GM18502 (cell line): ENCODE data around the gene RRP12.
"Not testable (repeated sequence)": the region's sequence is repeated elsewhere in the genome, so short reads cannot be mapped to it uniquely, and the experiment has no call there.

ENCODE experiments used
- ATAC-seq: cut with Tn5 transposase; IDR thresholded peaks from one replicate; pipeline ENCODE4 v1.9.1; 2021; ENCODE audit warnings: mild to moderate bottlenecking; ENCODE audit not compliant: unreplicated experiment, poor library complexity

The RRP12 gene

DNA sequence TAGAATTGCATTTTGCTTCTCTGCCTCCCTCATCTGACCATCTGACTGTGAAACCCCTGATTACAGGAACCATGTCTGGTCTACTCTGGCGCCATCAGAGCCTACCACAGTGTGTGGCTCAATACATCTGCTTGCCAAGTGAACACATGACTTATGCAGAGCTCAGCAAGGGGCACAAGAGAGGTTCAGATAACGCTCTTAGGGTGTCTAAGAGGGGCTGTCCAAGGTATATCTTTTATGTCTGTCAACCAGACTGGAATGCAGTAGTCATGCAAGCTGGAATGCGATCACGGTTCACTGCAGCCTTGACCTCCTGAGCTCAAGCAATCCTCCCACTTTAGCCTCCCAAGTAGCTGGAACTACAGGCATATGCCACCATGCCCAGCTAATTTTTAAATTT, 10.3 kb upstream of the RRP12 start:
- no peak for ATAC-seq

DNA sequence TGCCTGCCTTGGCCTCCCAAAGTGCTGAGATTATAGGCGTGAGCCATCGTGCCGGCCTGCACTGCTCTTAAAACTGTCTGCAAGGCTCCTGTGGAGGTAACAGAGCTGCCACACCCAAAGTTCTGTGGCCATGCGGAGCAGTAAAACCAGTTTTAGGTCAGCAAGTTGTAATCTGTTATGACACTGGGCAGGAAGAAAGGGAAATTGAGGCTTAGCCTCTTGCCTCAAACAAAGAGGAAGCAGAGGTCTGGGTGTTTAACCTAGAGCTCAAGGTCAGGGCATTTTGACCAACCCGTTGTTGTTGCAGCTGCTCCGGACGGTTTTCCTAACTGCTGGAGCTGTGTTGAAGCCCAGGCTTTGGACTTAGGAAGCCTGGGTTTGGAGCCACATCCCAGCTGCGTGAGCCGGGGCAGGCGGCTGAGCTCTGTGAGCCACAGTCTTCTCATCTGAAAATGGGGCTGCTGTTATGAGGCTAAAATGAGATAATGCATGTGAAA, 7.4 kb upstream of the RRP12 start:
- no peak for ATAC-seq

DNA sequence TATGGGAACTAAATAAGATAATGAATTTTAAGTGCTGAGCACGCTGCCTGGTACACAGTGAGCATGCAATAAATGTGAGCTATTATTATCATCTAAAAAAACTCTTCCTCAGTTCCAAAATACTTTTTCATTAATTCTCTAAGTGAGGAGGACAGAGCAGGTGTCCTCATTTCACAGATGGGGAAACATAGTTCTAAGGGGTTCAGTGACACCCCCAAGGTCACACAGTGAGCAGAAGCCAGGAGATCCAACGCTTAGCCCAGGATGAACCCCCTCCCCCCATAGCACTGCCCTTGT, 6.8 kb upstream of the RRP12 start:
- no peak for ATAC-seq

DNA sequence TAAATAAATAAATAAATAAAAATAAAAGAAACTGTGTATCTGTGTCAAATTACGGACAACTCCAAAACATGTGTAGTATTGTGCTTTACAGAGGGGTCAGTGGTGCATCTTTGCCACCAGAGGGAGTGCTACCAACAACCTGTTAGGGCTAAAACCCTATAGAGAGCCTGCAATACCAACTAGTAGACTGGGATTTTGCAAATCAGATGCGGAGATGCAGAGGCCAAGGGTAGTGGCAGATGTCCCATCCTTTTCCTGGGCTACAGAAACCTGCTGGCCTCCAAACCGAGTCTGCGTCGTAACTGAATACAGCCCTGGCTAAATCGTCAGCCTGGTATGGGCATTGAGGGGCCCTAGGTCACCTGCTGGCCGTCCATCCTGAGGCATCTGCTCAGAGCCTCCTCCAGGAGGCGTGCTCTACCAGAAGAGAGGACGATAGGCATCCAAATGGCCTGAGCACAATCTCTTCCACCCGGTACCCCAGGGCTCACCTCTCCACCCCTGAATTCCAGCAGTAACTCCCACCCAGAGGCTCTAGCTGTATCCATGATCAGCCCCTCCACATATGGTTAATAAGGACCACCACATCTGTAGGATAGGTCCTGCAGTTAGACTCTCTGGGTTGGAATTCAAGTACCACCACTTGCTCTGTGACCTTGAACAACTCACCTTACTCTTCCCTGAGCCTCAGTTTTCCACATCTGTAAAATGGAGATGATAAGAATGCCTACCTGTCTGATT, 6.2 kb upstream of the RRP12 start:
- ATAC-seq, result peak; percentile 97

DNA sequence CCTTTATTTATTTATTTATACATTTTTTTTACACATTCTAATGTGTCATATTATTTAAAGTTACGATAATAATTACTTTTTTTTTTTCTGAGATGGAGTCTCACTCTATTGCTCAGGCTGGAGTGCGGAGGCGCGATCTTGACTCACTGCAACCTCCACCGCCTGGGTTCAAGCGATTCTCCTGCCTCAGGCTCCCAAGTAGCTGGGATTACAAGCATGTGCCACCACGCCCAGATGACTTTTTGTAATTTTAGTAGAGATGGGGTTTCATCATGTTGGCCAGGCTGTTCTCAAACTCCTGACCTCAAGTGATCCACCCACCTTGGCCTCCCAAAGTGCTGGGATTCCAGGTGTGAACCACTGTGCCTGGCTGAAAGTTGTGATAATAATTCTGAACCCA, 5.3 kb upstream of the RRP12 start:
- ATAC-seq, result not testable (repeated sequence)

DNA sequence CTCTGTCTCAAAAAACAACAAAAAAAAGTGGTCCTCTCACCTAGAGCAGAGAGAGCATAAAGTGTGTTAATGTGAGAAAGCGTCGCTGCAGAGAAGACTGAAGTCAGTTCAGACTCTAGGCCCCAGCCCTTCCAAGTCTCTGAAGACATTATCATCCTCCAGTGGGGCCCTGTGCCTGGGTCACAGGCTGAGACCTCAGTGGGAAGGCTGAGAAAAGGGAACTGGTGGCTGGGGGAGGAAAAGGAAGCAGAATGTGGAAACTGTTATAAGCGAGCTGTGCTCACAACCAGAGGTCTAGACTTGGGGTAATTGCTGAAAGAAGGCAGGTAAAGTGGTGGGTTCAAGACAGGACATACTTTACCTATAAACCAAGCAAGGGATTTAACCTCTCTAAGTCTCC, 4.9 kb upstream of the RRP12 start:
- no peak for ATAC-seq

DNA sequence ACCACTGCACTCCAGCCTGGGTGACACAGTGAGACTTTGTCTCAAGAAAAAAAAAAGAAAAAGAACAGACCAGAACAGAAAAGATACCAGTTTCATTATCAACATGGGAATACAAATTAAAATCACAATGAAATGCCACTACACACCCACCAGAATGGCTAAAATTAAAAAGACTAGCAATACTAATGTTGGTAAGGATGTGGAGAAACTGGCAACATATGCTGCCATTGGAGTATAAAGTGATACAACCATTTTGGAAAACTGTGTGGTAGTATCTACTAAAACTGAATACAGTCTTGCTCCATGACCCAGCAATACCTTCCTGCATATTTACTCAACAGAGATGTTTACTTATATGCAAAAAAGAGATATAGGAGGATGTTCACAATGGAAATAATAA, 2.9 kb upstream of the RRP12 start:
- ATAC-seq, result no peak

DNA sequence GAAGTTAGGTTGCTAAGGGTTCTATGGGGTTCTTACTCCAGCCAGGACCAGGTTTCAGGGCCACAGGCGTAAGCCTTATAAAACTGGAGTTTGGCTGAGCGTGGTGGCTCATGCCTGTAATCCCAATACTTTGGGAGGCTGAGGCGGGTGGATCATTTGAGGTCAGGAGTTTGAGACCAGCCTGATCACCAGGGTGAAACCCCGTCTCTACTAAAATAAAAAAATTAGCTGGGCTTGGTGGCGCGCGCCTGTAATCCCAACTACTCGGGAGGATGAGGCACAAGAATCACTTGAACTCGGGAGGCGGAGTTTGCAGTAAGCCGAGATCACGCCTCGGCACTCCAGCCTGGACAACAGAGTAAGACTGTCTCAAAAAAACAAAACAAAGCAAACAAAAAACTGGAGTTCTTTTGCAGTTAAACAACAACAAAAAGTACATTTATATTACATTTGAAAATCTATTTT, 347 bp upstream of the RRP12 start:
- no peak for ATAC-seq

DNA sequence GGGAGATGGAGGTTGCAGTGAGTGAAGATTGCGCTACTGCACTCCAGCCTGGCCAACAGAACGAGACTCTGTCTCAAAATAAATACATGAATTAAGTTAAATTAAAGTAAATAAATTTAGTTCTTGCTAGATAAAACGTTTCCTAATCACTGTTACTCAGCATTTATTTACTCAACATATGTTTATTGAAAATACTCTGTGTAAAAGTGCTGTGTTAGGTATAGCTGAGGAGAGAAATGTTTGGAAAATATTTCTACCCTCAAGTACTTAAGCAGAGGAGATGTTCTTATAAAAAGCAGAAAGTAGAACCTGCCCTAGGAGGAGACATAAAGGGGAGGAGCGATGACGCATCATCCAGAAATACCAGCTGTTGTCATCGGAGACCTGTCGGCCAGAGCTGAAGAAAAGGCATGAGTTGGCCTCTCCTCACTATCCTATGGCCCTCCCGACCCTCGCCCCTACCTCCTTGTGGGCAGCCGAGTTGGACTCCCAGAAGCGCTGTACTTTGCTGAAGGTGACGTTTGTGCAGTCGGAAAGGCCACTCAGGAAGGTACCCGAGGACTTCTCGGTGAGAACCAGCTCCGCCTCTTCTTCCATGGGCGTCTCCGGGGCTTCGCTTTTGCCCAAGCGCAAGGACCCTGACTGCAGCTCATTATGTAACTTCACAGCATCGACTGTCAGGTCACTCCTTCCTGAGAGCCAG, 1.1 kb downstream of the RRP12 start:
- no peak for ATAC-seq

DNA sequence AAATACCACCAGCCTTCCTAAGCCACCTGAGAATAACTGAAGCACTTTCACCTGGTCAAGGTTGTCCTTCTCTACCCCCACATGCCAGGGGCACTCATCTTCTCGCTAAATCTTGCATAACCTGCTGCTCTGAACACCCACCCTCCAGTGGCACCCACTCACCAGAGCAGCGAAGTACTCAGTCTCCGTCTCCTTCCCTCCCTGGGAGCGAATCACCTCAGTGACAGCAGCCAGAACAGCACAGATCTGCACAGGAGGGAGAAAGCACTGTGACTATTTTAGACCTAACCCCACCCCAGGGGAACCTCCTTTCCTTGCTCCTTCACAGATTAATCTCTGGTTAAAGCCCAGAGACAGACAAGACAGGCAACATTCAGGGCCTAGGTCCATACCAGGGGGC, 5.1 kb downstream of the RRP12 start:
- no peak for ATAC-seq

DNA sequence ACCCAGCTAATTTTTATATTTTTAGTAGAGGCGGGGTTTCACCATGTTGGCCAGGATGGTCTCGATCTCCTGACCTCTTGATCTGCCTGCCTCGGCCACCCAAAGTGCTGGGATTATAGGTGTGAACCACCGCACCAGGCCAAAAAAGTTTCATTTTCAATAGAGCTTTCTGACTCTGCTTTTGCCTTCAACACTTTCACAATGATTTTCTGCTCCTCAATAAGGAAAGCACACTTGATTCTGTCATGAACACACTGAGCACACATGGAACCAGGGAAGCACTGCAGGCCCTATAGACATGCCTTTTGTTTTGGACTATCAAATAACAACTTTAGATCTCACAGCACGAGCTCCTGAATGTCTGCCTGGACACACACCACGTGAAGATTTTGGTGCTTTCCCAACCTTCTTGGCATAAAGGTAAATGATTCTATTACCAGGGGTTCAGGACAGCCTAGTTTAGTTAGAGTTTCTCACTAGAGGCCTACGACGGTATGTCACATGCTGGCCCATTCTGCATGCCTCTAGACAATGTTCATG, 8.0 kb downstream of the RRP12 start:
- no peak for ATAC-seq

DNA sequence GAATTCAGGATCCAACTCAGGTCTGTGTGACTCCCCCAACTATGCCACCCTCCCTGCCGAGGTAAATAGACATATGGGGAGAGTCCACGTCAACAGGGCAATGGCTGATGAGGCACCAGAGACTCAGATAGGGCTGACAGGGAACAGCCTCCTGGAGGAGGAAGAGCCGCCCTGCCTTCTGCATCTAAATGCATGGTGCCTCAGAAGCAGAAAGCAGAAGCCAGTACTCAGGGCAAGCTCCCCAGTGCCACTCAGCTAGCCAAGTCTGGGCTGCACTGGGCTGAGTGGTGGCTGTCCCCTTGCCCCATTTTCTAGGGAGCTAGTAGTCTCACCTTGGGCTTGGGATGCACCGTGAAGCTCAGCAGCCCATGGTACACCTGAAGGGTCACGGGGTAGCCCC, 11.0 kb downstream of the RRP12 start:
- no peak for ATAC-seq

DNA sequence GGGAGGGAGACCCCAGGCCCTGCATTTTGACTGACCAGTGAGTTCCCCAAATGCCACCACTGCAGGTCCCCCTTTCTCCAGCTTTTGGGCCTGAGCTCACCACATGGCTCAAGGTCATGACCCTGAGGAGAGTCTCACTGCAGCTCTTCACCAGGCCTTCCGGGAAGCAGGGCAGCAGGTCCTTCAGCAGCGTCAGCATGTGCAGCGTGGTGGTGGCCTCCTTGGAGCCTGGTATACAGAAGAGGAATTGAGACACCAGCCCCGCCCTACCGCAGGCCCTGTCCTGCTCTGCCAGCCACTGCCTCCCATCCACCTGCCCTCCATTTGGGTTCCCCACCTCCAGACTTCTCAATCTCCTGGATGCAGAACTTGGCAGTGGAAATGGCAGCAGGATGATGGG, 13.0 kb downstream of the RRP12 start:
- ATAC-seq, result no peak

DNA sequence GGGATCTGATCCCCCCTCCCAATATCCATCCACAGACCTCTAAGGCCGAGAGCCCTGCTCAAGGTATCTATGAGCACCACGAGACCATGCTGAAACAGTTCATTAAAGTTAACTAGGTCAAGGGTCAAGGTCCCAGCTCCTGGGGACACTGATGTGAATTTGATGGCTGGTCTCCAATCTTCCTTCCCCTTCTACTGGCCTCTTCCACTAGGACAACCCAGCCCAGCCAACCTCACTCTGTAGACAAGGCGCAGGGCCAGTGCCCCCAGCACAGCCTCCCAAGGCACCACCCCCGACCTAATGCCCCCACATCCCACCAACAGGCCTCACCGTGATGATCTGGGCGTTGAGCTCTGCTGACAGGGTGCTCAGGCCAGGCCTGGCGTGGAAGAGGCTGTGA, 15.6 kb downstream of the RRP12 start:
- no peak for ATAC-seq

DNA sequence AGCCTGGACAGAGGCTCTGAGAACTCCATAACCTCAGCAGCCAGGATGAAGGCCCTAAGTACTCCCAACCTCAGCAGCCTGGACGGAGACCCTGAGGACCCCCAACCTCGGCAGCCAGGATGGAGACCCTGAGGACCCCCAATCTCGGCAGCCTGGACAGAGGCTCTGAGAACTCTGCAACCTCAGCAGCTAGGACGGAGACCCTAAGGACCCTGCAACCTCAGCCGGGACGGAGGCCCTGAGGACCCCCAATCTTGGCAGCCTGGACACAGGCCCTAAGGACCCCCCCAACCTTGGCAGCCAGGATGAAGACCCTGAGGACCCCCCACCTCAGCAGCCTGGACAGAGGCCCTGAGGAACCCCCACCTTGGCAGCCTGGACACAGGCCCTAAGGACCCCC, 16.5 kb downstream of the RRP12 start:
- no peak for ATAC-seq

DNA sequence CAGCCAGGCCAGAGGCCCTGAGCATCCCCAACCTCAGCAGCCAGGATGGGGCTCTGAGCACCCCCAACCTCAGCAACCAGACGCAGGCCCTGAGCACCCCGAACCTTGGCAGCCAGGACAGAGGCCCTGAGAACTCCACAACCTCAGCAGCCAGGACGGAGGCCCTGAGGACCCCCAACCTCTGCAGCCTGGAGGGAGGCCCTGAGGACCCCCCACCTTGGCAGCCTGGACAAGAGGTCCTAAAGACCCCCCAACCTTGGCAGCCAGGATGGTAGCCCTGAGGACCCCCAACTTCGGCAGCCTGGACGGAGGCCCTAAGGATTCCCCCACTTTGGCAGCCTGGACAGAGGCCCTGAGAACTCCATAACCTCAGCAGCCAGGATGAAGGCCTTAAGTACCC, 17.0 kb downstream of the RRP12 start:
- ATAC-seq, result no peak

DNA sequence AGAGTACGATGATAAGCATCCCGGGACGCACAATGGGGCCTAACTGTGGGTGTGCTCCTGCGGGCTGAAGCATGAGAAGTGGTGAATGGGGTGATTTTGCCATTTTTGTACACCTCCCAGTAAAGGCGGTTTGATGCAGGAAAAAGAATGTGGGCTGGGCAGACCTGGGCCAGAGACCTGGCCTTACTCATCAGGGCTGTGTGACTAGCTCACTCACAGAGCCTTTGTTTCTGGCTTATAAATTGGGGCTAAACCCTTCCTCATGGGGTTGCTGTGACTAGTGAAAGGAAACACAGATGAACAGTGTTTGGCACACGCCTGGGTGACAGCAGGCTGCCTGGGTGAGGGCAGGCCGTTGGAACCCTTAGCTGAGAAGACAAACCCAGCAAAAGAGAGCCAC, 18.0 kb downstream of the RRP12 start:
- no peak for ATAC-seq

DNA sequence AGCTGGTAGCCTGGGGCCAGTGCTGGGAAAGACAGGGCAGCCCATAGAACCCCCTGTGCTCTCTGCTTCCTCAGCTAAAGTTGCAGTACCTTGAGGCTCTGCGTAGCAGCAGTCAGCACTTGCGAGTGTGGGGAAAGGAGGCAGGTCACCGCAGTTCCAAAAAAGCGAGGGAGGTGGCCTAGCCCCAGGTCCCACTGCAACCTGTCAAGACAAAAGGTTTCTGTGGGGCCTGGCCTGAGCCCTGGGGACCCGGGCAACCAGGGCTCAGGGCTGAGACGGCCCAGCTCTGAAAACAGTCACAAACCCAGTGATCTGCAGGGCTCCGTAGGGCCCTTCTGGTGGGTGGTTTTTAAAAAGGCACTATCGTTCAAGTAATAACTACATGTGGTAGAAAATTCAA, 19.5 kb downstream of the RRP12 start:
- no peak for ATAC-seq

DNA sequence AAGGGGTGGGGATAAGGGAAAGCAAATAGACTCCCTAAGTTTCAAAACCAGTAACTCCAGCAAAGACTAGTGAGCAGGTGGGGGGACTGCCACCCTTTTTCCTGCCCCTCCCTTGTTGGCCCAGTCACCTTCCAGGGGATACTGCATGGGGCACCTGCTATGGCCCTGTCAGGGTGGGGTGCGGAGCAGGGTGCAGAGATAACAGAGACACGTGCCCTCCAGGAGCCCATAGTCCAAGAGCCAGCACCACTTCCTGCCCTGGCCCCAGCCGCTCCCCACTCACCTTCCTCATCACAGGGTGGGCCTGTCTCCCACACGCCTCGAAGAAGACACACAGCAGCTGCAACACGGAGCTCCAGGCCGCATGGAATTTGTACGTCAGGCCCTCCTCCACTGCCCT, 20.6 kb downstream of the RRP12 start:
- no peak for ATAC-seq

DNA sequence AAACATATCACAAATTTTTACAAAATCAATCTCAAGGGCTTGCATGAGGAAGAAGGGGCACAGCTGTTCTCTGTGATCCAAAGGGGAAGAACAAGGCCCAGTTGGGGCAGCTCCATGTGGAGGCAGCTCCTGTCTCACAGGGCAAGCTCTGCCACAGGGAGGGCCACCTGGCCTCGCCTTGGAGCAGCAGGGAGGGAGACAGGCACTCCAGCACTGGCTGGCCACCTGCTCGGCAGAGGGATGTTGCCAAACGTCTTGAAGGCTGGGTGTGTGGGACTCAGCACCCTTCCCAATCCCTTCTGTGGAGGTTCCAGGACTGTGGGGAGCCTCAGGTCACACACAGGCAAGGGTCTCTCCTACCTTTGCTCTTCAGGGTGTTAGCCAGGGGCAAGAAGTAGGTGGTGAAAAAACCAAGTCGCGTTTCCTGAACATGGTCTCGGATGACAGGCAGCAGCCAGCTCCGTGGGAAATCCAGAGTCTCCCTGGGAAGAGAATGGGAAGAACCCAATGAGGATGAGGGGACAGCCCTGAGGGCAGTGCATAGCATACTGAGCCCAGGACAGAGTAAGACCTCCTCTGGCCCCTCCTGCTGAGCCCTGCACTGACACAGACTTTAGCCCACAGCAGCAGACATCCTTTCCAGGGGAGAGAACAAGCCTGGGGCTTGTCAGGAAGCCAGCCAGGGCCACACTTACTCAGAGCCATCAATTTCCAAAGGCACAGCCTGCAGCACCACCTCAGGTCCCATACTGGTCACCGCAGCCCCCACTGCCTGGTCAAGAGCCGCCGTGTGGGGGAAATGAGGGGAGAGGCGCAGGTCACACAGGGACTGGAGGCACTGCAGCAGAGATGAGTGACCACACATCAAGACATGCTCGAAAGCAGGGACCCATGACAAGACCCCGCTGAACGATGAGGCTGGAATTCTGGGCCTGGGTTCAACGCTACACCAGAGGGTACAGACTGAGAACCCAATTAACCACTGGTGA, 21.9 kb downstream of the RRP12 start:
- no peak for ATAC-seq

DNA sequence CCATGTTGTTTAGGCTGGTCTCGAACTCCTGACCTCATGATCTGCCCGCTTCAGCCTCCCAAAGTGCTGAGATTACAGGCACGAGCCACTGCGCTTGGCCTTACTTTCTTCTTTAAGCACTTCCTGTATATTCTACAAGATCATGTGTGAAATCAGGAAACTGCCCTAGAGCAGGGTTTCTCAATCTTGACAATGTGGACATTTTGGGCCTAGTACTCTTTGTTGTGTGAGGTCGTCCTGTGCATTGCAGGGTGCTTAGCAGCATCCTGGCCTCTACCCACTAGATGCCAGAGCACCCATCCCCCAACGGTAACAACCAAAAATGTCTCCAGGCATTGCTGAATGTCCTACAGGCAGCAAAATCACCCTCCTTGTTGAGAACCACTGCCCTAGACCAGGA, 24.7 kb downstream of the RRP12 start:
- no peak for ATAC-seq
